HEK293 (cell line): Measurements from ENCODE around the gene PPP1R9B.

Experiments used
- CTCF ChIA-PET: fragments of 350-600 bp; formaldehyde crosslinking; extraction: SDS; loops from one replicate; lab custom pipeline; 2021; ENCODE audit warnings: antibody characterized with exemption; lab: Yijun Ruan, JAX
- POLR2A ChIA-PET: fragments of 300-600 bp; formaldehyde crosslinking; extraction: SDS; loops from one replicate; lab custom pipeline; 2020; ENCODE audit warnings: antibody characterized with exemption, inconsistent platforms; lab: Yijun Ruan, JAX
- H3K27ac ChIP-seq: fragments of 200-500 bp; sonication (Bioruptor generic); 2 replicates; pipeline ENCODE4 v1.5.1; 2014; ENCODE audit warnings: low read depth, low read length, control low read depth, inconsistent platforms; ENCODE audit errors: extremely low read depth
- H3K36me3 ChIP-seq, 2 experiments: fragments of 200-500 bp in 1 of 2; sonication (Bioruptor generic) in 1 of 2; 1 replicate in 1 of 2; 2 replicates in 1 of 2; pipeline ENCODE4 v1.5.1; 2014 to 2017; ENCODE audit warnings: inconsistent platforms in 2 of 2, low read length in 2 of 2; ENCODE audit not compliant: control insufficient read depth in 2 of 2, insufficient read depth in 1 of 2
- H3K4me1 ChIP-seq: fragments of 200-500 bp; sonication (Bioruptor generic); 2 replicates; pipeline ENCODE4 v1.5.1; 2014; ENCODE audit warnings: mild to moderate bottlenecking, low read length, inconsistent platforms; ENCODE audit not compliant: control insufficient read depth, insufficient read depth
- H3K4me3 ChIP-seq: 2 replicates; pipeline ENCODE4 v1.5.1; 2011; ENCODE audit warnings: low read depth, mild to moderate bottlenecking, control low read depth, low read length, moderate library complexity
- H3K9me3 ChIP-seq: fragments of 200-500 bp; sonication (Bioruptor generic); 2 replicates; pipeline ENCODE4 v1.5.1; 2014; ENCODE audit warnings: low read depth, low read length, inconsistent platforms; ENCODE audit not compliant: control insufficient read depth, insufficient read depth
- SCRT2 ChIP-seq: fragments of 450-650 bp; formaldehyde crosslinking; IDR thresholded peaks from 2 replicates; pipeline ENCODE4 v1.5.1; 2016; ENCODE audit warnings: missing biosample characterization, missing genetic modification characterization
- WT1 ChIP-seq: fragments of 450-650 bp; formaldehyde crosslinking; IDR thresholded peaks from 2 replicates; pipeline ENCODE4 v1.5.1; 2016; ENCODE audit warnings: missing biosample characterization, missing genetic modification characterization
- ZBTB48 ChIP-seq: fragments of 450-650 bp; formaldehyde crosslinking; IDR thresholded peaks from 2 replicates; pipeline ENCODE4 v1.5.1; 2016; ENCODE audit warnings: missing biosample characterization, missing genetic modification characterization
- ZNF157 ChIP-seq: fragments of 450-650 bp; formaldehyde crosslinking; IDR thresholded peaks from 2 replicates; pipeline ENCODE4 v1.5.1; 2016; ENCODE audit warnings: missing biosample characterization, missing genetic modification characterization
- ZNF175 ChIP-seq: fragments of 450-650 bp; formaldehyde crosslinking; IDR thresholded peaks from 2 replicates; pipeline ENCODE4 v1.5.1; 2016; ENCODE audit warnings: missing biosample characterization, missing genetic modification characterization
- ZNF211 ChIP-seq: fragments of 450-650 bp; formaldehyde crosslinking; IDR thresholded peaks from 2 replicates; pipeline ENCODE4 v1.5.1; 2016; ENCODE audit warnings: low read depth, missing biosample characterization, missing genetic modification characterization
- ZNF24 ChIP-seq: fragments of 450-650 bp; formaldehyde crosslinking; IDR thresholded peaks from 2 replicates; pipeline ENCODE4 v1.5.1; 2016; ENCODE audit warnings: missing biosample characterization, missing genetic modification characterization
- ZNF423 ChIP-seq: fragments of 450-650 bp; formaldehyde crosslinking; IDR thresholded peaks from 2 replicates; pipeline ENCODE4 v1.5.1; 2016; ENCODE audit warnings: missing biosample characterization, missing genetic modification characterization
- ZNF426 ChIP-seq: fragments of 450-650 bp; formaldehyde crosslinking; IDR thresholded peaks from 2 replicates; pipeline ENCODE4 v1.5.1; 2017; ENCODE audit warnings: missing biosample characterization, missing genetic modification characterization, mild to moderate bottlenecking, inconsistent platforms, moderate library complexity
- ZNF530 ChIP-seq: fragments of 450-650 bp; formaldehyde crosslinking; IDR thresholded peaks from 2 replicates; pipeline ENCODE4 v1.5.1; 2016; ENCODE audit warnings: low read depth, missing biosample characterization, missing genetic modification characterization
- ZNF585B ChIP-seq: fragments of 450-650 bp; formaldehyde crosslinking; IDR thresholded peaks from 2 replicates; pipeline ENCODE4 v1.5.1; 2016; ENCODE audit warnings: missing biosample characterization, missing genetic modification characterization
- ZNF76 ChIP-seq: fragments of 450-650 bp; formaldehyde crosslinking; IDR thresholded peaks from 2 replicates; pipeline ENCODE4; 2016; ENCODE audit warnings: low read depth, missing biosample characterization, missing genetic modification characterization, borderline replicate concordance
- ZNF843 ChIP-seq: fragments of 450-650 bp; formaldehyde crosslinking; IDR thresholded peaks from 2 replicates; pipeline ENCODE4 v1.5.1; 2016; ENCODE audit warnings: missing biosample characterization, missing genetic modification characterization
- ZSCAN16 ChIP-seq: fragments of 450-650 bp; formaldehyde crosslinking; IDR thresholded peaks from 2 replicates; pipeline ENCODE4 v1.5.1; 2016; ENCODE audit warnings: missing biosample characterization, missing genetic modification characterization
- TF ChIP-seq, protein P1 (sequence below): fragments of 450-650 bp; formaldehyde crosslinking; IDR thresholded peaks from 2 replicates; pipeline ENCODE4 v1.5.1; 2016; ENCODE audit warnings: missing biosample characterization, missing genetic modification characterization, borderline replicate concordance
- TF ChIP-seq, protein P2 (sequence below): fragments of 450-650 bp; formaldehyde crosslinking; IDR thresholded peaks from 2 replicates; pipeline ENCODE4 v1.5.1; 2016; ENCODE audit warnings: missing biosample characterization, missing genetic modification characterization
- TF ChIP-seq, protein P3 (sequence below): fragments of 450-650 bp; formaldehyde crosslinking; IDR thresholded peaks from 2 replicates; pipeline ENCODE4 v1.5.1; 2016; ENCODE audit warnings: missing biosample characterization, missing genetic modification characterization
- TF ChIP-seq, protein P4 (sequence below): fragments of 450-650 bp; formaldehyde crosslinking; IDR thresholded peaks from 2 replicates; pipeline ENCODE4 v1.5.1; 2016; ENCODE audit warnings: missing biosample characterization, missing genetic modification characterization

The PPP1R9B gene

DNA sequence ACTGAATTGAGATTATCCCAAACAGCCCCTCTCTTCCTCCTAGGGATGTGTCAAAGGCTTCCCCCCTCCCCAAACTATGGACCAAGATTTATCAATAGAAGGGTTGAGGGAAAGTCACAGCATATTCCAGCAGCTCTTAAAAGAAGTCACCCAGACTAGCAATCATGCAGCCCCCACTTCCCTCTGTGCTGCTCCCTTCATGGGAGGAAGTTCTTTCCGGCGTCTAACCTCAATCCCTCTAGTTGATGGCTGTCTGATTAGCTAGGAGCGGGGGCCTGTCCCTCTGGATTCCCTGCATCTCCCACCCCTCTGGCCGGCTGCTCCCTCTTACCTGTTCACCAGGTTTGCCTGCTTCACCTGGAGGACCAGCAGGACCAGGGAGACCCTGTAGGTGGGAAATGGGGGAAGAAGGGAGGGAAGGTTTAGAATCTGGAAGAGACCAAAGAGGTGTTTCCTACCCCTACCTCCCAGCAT lies 41.7 kb upstream of the PPP1R9B start (continued):
- TF ChIP-seq, protein P1, sequence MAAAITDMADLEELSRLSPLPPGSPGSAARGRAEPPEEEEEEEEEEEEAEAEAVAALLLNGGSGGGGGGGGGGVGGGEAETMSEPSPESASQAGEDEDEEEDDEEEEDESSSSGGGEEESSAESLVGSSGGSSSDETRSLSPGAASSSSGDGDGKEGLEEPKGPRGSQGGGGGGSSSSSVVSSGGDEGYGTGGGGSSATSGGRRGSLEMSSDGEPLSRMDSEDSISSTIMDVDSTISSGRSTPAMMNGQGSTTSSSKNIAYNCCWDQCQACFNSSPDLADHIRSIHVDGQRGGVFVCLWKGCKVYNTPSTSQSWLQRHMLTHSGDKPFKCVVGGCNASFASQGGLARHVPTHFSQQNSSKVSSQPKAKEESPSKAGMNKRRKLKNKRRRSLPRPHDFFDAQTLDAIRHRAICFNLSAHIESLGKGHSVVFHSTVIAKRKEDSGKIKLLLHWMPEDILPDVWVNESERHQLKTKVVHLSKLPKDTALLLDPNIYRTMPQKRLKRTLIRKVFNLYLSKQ = no peak
- TF ChIP-seq ZBTB48 (no peak), ZNF76 (no peak)

DNA sequence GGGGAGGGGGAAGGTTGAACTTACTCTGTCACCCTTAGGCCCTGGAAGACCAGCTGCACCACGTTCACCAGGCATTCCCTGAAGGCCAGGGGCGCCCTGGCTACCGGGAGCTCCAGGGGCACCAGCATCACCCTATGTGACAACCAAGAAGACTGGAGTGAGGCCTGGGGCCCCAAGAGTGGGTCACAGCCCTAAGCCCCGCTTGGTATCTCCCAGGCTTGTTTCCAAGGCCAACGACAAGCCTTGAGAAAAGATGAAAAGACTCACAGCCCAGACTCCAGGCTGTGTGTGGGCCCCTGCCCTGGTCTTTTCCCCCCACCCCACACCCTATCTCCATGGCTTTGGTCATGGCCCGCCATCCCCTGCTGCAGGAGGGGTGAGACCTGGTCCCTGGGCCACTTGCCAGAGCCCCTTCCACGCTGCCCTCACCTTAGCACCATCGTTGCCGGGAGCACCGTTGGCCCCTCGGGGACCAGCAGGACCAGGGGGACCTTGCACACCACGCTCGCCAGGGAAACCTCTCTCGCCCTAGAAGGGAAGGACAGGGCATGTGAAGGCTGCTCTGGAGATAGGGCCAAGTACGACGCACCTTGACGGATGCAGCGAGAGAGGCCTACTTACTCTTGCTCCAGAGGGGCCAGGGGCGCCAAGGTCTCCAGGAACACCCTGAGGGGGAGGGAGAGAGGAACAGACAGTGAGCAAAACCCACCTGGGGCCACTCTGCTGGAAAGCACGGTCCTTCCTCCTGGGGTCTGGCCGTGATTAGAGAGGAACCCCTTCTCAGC lies 41.1 kb upstream of the PPP1R9B start:
- H3K9me3 ChIP-seq = no peaks in the 10 kb centered on the region
- H3K36me3 ChIP-seq = peaks cover 0 to 81% of the 10 kb centered on the region in 2 experiments; a peak in 1 of 3 replicates
- CTCF ChIA-PET = interaction anchor here (2.5 to 3.4 kb wide), 2 partner anchors 9 to 13 kb away, joined by 6 to 12 read pairs; partner anchors contain the start of gene COL1A1
- H3K27ac ChIP-seq = no peak overlapping the region
- POLR2A ChIA-PET = interaction anchor here (1.4 kb wide), 1 partner anchor 14 kb away, joined by 5 read pairs; no protein-coding TSS in a partner anchor
- H3K4me3 ChIP-seq = no peak overlapping the region
- TF ChIP-seq, protein P2, sequence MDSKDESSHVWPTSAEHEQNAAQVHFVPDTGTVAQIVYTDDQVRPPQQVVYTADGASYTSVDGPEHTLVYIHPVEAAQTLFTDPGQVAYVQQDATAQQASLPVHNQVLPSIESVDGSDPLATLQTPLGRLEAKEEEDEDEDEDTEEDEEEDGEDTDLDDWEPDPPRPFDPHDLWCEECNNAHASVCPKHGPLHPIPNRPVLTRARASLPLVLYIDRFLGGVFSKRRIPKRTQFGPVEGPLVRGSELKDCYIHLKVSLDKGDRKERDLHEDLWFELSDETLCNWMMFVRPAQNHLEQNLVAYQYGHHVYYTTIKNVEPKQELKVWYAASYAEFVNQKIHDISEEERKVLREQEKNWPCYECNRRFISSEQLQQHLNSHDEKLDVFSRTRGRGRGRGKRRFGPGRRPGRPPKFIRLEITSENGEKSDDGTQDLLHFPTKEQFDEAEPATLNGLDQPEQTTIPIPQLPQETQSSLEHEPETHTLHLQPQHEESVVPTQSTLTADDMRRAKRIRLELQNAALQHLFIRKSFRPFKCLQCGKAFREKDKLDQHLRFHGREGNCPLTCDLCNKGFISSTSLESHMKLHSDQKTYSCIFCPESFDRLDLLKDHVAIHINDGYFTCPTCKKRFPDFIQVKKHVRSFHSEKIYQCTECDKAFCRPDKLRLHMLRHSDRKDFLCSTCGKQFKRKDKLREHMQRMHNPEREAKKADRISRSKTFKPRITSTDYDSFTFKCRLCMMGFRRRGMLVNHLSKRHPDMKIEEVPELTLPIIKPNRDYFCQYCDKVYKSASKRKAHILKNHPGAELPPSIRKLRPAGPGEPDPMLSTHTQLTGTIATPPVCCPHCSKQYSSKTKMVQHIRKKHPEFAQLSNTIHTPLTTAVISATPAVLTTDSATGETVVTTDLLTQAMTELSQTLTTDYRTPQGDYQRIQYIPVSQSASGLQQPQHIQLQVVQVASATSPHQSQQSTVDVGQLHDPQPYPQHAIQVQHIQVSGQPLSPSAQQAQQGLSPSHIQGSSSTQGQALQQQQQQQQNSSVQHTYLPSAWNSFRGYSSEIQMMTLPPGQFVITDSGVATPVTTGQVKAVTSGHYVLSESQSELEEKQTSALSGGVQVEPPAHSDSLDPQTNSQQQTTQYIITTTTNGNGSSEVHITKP (tag by site-specific recombination) = peak; percentile 79
- TF ChIP-seq ZSCAN16 (tag by site-specific recombination) = no peak
- no peaks in the 10 kb centered on the region for H3K4me1 ChIP-seq

DNA sequence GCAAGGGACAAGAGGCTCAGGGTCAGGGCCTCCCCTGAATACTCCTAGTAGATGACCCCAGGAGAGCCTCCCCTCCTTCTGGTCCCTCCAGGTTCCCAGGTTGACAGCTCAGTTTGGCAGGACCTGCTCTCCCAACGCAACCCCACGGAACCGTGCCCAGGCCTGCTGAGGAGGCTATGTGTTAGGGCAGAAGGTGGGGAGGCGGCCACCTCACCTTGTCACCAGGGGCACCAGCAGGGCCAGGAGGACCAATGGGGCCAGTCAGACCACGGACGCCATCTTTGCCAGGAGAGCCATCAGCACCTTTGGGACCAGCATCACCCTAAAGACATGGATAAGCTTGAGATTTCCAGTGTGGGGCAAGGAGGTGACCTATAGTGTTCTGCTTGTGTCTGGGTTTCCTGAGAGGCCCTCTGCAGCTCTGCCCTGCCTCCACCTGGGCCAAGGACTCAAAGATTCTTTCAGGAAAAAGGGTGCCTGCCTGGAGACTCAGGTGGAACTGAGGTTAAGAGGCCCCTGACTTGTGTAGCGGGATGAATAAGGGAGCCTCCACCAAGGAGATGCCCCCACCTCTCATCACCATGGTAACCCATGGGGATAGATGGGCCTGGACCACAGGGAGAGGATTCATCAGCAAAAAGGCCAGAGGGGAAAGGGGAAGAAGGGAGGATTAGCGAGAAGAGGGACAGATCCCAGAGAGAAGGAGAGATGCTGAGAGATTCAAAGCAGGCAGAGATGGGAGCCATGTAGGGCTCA lies 40.3 kb upstream of the PPP1R9B start:
- Histone ChIP-seq H3K27ac (no peak overlapping the region), H3K4me1 (no peaks in the 10 kb centered on the region), H3K4me3 (no peak overlapping the region), H3K9me3 (no peaks in the 10 kb centered on the region), H3K36me3 (peaks cover 0 to 83% of the 10 kb centered on the region in 2 experiments; a peak in 1 of 3 replicates)
- POLR2A ChIA-PET = interaction anchor here (1.4 kb wide), 1 partner anchor 13 kb away, joined by 5 read pairs; no protein-coding TSS in a partner anchor
- TF ChIP-seq ZNF175 = no peak
- TF ChIP-seq ZNF585B (tag by site-specific recombination) = no peak
- no peak for TF ChIP-seq ZNF211 (tag by site-specific recombination)
- CTCF ChIA-PET = interaction anchor here (2.5 to 3.4 kb wide), 2 partner anchors 10 to 12 kb away, joined by 6 to 12 read pairs; partner anchors contain the start of gene COL1A1

DNA sequence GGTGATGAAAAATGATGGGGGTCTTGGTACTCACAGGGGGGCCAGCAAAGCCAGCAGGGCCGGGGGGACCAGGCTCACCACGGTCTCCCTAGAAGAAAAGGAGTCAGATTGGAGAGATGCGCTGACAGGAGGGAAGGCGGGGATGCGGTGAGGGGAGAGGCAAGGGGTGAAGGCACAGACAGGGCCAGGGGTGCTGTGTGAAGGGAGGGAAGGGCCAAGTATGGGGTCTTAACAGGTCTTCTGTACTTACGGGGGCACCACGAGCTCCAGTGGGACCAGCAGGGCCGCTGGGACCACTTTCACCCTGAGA lies 39.8 kb upstream of the PPP1R9B start:
- Histone ChIP-seq H3K27ac (no peak overlapping the region), H3K4me1 (no peaks in the 10 kb centered on the region), H3K36me3 (peaks cover 0 to 84% of the 10 kb centered on the region in 2 experiments; a peak in 1 of 3 replicates), H3K4me3 (no peak overlapping the region), H3K9me3 (no peaks in the 10 kb centered on the region)
- POLR2A ChIA-PET = interaction anchor here (1.4 kb wide), 1 partner anchor 12 kb away, joined by 5 read pairs; no protein-coding TSS in a partner anchor
- CTCF ChIA-PET = interaction anchor here (3.4 kb wide), 1 partner anchor 10 kb away, joined by 12 read pairs; the partner anchor contains the start of gene COL1A1
- TF ChIP-seq, protein P3, sequence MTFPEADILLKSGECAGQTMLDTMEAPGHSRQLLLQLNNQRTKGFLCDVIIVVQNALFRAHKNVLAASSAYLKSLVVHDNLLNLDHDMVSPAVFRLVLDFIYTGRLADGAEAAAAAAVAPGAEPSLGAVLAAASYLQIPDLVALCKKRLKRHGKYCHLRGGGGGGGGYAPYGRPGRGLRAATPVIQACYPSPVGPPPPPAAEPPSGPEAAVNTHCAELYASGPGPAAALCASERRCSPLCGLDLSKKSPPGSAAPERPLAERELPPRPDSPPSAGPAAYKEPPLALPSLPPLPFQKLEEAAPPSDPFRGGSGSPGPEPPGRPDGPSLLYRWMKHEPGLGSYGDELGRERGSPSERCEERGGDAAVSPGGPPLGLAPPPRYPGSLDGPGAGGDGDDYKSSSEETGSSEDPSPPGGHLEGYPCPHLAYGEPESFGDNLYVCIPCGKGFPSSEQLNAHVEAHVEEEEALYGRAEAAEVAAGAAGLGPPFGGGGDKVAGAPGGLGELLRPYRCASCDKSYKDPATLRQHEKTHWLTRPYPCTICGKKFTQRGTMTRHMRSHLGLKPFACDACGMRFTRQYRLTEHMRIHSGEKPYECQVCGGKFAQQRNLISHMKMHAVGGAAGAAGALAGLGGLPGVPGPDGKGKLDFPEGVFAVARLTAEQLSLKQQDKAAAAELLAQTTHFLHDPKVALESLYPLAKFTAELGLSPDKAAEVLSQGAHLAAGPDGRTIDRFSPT (tag by site-specific recombination) = no peak
- TF ChIP-seq, protein P4, sequence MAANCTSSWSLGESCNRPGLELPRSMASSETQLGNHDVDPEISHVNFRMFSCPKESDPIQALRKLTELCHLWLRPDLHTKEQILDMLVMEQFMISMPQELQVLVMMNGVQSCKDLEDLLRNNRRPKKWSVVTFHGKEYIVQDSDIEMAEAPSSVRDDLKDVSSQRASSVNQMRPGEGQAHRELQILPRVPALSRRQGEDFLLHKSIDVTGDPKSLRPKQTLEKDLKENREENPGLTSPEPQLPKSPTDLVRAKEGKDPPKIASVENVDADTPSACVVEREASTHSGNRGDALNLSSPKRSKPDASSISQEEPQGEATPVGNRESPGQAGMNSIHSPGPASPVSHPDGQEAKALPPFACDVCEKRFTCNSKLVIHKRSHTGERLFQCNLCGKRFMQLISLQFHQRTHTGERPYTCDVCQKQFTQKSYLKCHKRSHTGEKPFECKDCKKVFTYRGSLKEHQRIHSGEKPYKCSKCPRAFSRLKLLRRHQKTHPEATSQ = no peak
- TF ChIP-seq ZNF157 (tag by site-specific recombination) (no peak), ZNF843 (tag by site-specific recombination) (no peak), ZNF426 (no peak), WT1 (tag by site-specific recombination) (no peak), ZNF175 (no peak), ZNF211 (tag by site-specific recombination) (no peak), ZNF24 (tag by site-specific recombination) (no peak), SCRT2 (tag by site-specific recombination) (no peak), ZNF423 (tag by site-specific recombination) (no peak), ZNF530 (tag by site-specific recombination) (no peak)
